Vagina (tissue), 2 donors: ENCODE measurements around the gene TRIM69.

Experiments used
- CTCF ChIP-seq, 3 experiments: fragments of 450-650 bp in 2 of 3; fragments of 200-600 bp in 1 of 3; sonication (generic) in 1 of 3; IDR thresholded peaks; one replicate each; pipeline ENCODE4 v1.5.1; 2017 to 2019; ENCODE audit warnings: antibody characterized with exemption in 3 of 3, mild to moderate bottlenecking in 2 of 3, moderate library complexity in 2 of 3
- POLR2A ChIP-seq, 2 donors: fragments of 450-650 bp; IDR thresholded peaks; one replicate each; pipeline ENCODE4 v1.6.1; 2017; ENCODE audit warnings: antibody characterized with exemption in 2 of 2, mild to moderate bottlenecking in 2 of 2, moderate library complexity in 2 of 2
- POLR2AphosphoS5 ChIP-seq, 2 donors: sonication (generic); formaldehyde crosslinking; IDR thresholded peaks; one replicate each; pipeline ENCODE4 v1.9.0; 2017; ENCODE audit warnings: antibody characterized with exemption in 2 of 2, mild to moderate bottlenecking in 2 of 2, low read depth in 1 of 2; ENCODE audit not compliant: insufficient read depth in 1 of 2

- TF ChIP-seq POLR2A (IDR thresholded peaks at IDR 0.05) (no peak), CTCF (IDR thresholded peaks at IDR 0.05) (no peak), POLR2AphosphoS5 (IDR thresholded peaks at IDR 0.05; ENCODE audit: insufficient read depth in 1 of 2, low read depth in 1 of 2) (no peak)
Measured at GRCh38 chr15:44811337-44811736, 75.0 kb downstream of the TRIM69 start.
